ENCODE results near the gene SEMA3G. TPM values are rescaled to one million over a fixed set of nuclear protein-coding genes. Genes with fewer than 3 reads are reported as not detected.

The SEMA3G gene
- total RNA-seq, 1 experiment from 2014 or later: 1.6 TPM

GRCh38 chr3:52443791-52444687, 864 bp downstream of the SEMA3G start:
- no peaks in the 10 kb centered on the region for H3K9me3 Mint-ChIP-seq
- 0 out of 2 replicates have a peak overlapping the region, but pooled peaks have one; percentile 49 for H3K27ac Mint-ChIP-seq
- TF ChIP-seq EMX1 (CRISPR knock-in tag; IDR thresholded peaks at IDR 0.05): no peak
- TF ChIP-seq TEAD1 (CRISPR knock-in tag; IDR thresholded peaks at IDR 0.05): no peak
- TF ChIP-seq ARID4B (CRISPR knock-in tag; IDR thresholded peaks at IDR 0.05; ENCODE audit: borderline replicate concordance): no peak
- TF ChIP-seq NFE2L1 (CRISPR knock-in tag; IDR thresholded peaks at IDR 0.05): no peak
- TF ChIP-seq CTCF (IDR thresholded peaks at IDR 0.05): no peak
- no peak for TF ChIP-seq ATF3 (CRISPR knock-in tag; conservative IDR thresholded peaks at IDR 0.05)
- TF ChIP-seq NR2C2 (CRISPR knock-in tag; IDR thresholded peaks at IDR 0.05): no peak
- no peak for TF ChIP-seq OVOL2 (CRISPR knock-in tag; IDR thresholded peaks at IDR 0.05; ENCODE audit: borderline replicate concordance)
- TF ChIP-seq RELA (CRISPR knock-in tag; IDR thresholded peaks at IDR 0.05; ENCODE audit: borderline replicate concordance): no peak
- no peak for TF ChIP-seq GRHL2 (CRISPR knock-in tag; IDR thresholded peaks at IDR 0.05; ENCODE audit: insufficient replicate concordance, severe bottlenecking)
- TF ChIP-seq FOXK1 (CRISPR knock-in tag; IDR thresholded peaks at IDR 0.05): no peak
- TF ChIP-seq TP53 (CRISPR knock-in tag; IDR thresholded peaks at IDR 0.05): no peak
- no peak for TF ChIP-seq E2F5 (CRISPR knock-in tag; IDR thresholded peaks at IDR 0.05)
- no peak for TF ChIP-seq FOXP4 (CRISPR knock-in tag; IDR thresholded peaks at IDR 0.05)
- TF ChIP-seq USF1 (CRISPR knock-in tag; IDR thresholded peaks at IDR 0.05): no peak
- no peak for TF ChIP-seq CREB1 (CRISPR knock-in tag; IDR thresholded peaks at IDR 0.05)
- TF ChIP-seq ZNF317 (CRISPR knock-in tag; IDR thresholded peaks at IDR 0.05; ENCODE audit: borderline replicate concordance, low read depth): no peak
- no peak for TF ChIP-seq ZNF263 (CRISPR knock-in tag; IDR thresholded peaks at IDR 0.05; ENCODE audit: low read depth)
- TF ChIP-seq ATF2 (CRISPR knock-in tag; IDR thresholded peaks at IDR 0.05; ENCODE audit: borderline replicate concordance, low read depth): no peak
- H3K27me3 Mint-ChIP-seq (ENCODE audit: low read depth): no peaks in the 10 kb centered on the region; the same call in 1 of the 2 replicates
- ChIA-PET CTCF (interaction anchor here (1.0 to 7.4 kb wide), 7 partner anchors 12 to 377 kb away, joined by 3 to 82 read pairs (median 3); no protein-coding TSS in a partner anchor), POLR2A (no interaction called here)
- ATAC-seq (no peak), DNase-seq (ENCODE audit: low spot score) (no peak)
- H3K4me1 Mint-ChIP-seq: peaks cover 7% of the 10 kb centered on the region; the same call in 1 of the 2 replicates
- peak overlapping the region; percentile 16; the same call in 1 of the 2 replicates for H3K4me3 Mint-ChIP-seq
- no peaks in the 10 kb centered on the region for H3K36me3 Mint-ChIP-seq
